Transverse colon (tissue), 4 donors: ENCODE results near the gene ABTB2. TPM values are rescaled to one million over a fixed set of nuclear protein-coding genes. Genes with fewer than 3 reads are reported as not detected.

Experiments used
- DNase-seq: peaks from one replicate; pipeline ENCODE4 v3.0.0-alpha.2; 2019
- H3K27ac ChIP-seq, 4 donors: fragments of 200-600 bp; sonication (generic); 2 replicates each; pipeline ENCODE4 v1.5.1; 2016 to 2018; ENCODE audit warnings: inconsistent platforms in 4 of 4
- H3K27me3 ChIP-seq: fragments of 200-600 bp; sonication (generic); 2 replicates; pipeline ENCODE4 v1.5.1; 2017; ENCODE audit warnings: inconsistent platforms
- H3K36me3 ChIP-seq, 4 donors: fragments of 200-600 bp; sonication (generic); 2 replicates each; pipeline ENCODE4 v1.5.1; 2017 to 2019; ENCODE audit warnings: inconsistent platforms in 4 of 4
- H3K4me1 ChIP-seq, 4 donors: fragments of 200-600 bp; sonication (generic); 2 replicates each; pipeline ENCODE4 v1.5.1; 2017 to 2020; ENCODE audit warnings: inconsistent platforms in 4 of 4
- H3K4me3 ChIP-seq, 4 donors: fragments of 200-600 bp; sonication (generic); 1 replicate in 1 of 4; 2 replicates in 3 of 4; pipeline versions ENCODE4 v1.5.1 to v1.6.1; 2017 to 2019; ENCODE audit warnings: inconsistent platforms in 4 of 4
- H3K9me3 ChIP-seq, 2 donors: fragments of 200-600 bp; sonication (generic); 2 replicates each; pipeline ENCODE4 v1.5.1; 2017 to 2019; ENCODE audit warnings: inconsistent platforms in 2 of 2
- EP300 ChIP-seq: sonication (generic); formaldehyde crosslinking; IDR thresholded peaks from one replicate; pipeline ENCODE4 v1.6.1; 2017; ENCODE audit warnings: antibody characterized with exemption, low read depth
- POLR2A ChIP-seq: fragments of 450-650 bp; IDR thresholded peaks from one replicate; pipeline ENCODE4 v1.6.1; 2016; ENCODE audit warnings: antibody characterized with exemption, mild to moderate bottlenecking, moderate library complexity
- POLR2AphosphoS5 ChIP-seq, 3 donors: sonication (generic); formaldehyde crosslinking; IDR thresholded peaks; one replicate each; pipeline ENCODE4 v1.6.1; 2016; ENCODE audit warnings: antibody characterized with exemption in 3 of 3
- WGBS, 2 donors: methylation state at CpG; one replicate each; pipeline ENCODE4 v1.1.5; 2018; ENCODE audit warnings: low coverage in 1 of 2; 5-methylcytosine and 5-hydroxymethylcytosine counted together
- in situ Hi-C, 4 donors: fragments of 200-750 bp; cut with MboI; loops; one replicate each; pipeline versions ENCODE4 v1.15.0 to v1.15.1; 2017; ENCODE audit warnings: low sequenced_read_pairs in 3 of 4, low pct_ligation_motif_present in 1 of 4, low pct_unique_long_range_greater_than_20kb in 1 of 4
- intact Hi-C: fragments of 100-400 bp; cut with DNase I; formaldehyde crosslinking; loops from one replicate; pipeline ENCODE4 v1.15.1; 2023; ENCODE audit warnings: low total_unique reads
- total RNA-seq, 4 donors: library from RNA; depleted of rRNA; stranded (reverse); fragments of >200 nt; gene quantifications; one replicate each; pipeline ENCODE4 v1.1.0, GENCODE V29; 2016
- TF ChIP-seq, protein P1 (sequence below), 5 experiments: fragments of 200-600 bp in 3 of 5; fragments of 450-650 bp in 2 of 5; sonication (generic) in 3 of 5; IDR thresholded peaks; 1 replicate in 2 of 5; 2 replicates in 3 of 5; pipeline ENCODE4 v1.5.1; 2016 to 2017; ENCODE audit warnings: antibody characterized with exemption in 5 of 5, inconsistent platforms in 3 of 5, mild to moderate bottlenecking in 2 of 5, moderate library complexity in 1 of 5

Gene ABTB2
- total RNA-seq, 4 donors from 2014 or later: 0.60 to 41.9 (median 20.7) TPM

GRCh38 chr11:34148504-34149165, 209.2 kb downstream of the ABTB2 start:
- intact Hi-C loops: no loop called here
- TF ChIP-seq, protein P1, sequence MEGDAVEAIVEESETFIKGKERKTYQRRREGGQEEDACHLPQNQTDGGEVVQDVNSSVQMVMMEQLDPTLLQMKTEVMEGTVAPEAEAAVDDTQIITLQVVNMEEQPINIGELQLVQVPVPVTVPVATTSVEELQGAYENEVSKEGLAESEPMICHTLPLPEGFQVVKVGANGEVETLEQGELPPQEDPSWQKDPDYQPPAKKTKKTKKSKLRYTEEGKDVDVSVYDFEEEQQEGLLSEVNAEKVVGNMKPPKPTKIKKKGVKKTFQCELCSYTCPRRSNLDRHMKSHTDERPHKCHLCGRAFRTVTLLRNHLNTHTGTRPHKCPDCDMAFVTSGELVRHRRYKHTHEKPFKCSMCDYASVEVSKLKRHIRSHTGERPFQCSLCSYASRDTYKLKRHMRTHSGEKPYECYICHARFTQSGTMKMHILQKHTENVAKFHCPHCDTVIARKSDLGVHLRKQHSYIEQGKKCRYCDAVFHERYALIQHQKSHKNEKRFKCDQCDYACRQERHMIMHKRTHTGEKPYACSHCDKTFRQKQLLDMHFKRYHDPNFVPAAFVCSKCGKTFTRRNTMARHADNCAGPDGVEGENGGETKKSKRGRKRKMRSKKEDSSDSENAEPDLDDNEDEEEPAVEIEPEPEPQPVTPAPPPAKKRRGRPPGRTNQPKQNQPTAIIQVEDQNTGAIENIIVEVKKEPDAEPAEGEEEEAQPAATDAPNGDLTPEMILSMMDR (IDR thresholded peaks at IDR 0.05): no peak
- TF ChIP-seq POLR2AphosphoS5 (IDR thresholded peaks at IDR 0.05): no peak
- no peak for TF ChIP-seq POLR2A
- no peak for TF ChIP-seq EP300
- in situ Hi-C loops: no loop called here
- H3K4me1 ChIP-seq: no peaks in the 10 kb centered on the region
- 90% methylated on average over 16 of the region's 16 CpGs; no CpG with 5 or more reads in 1 of the 2 donors for WGBS, 2 donors
- no peak overlapping the region for H3K4me3 ChIP-seq
- no peaks in the 10 kb centered on the region for H3K9me3 ChIP-seq
- H3K36me3 ChIP-seq: peaks cover 0 to 35% (median 17%) of the 10 kb centered on the region in 4 donors
- DNase-seq: no peak
- H3K27ac ChIP-seq: no peak overlapping the region
- H3K27me3 ChIP-seq: no peaks in the 10 kb centered on the region

DNA sequence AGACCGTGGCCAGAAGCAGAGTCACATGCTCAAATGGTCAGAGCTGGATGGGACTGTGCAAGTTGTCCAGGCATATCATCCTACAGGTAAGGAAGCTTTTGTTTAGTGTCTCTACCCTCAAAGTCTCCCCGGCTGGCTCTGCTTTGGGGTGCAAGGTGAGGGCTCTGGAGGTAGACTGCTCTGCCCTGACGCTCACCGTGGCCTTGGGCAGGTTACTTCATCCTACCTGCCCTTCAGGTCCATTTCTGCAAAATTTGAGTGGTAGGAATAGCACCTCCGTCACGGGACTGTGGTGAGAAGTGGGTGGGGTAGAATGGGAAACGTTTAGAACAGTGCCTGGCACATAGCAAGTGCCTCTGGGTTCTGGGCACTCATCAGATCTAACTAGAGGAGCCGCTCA, 210.2 kb downstream of the ABTB2 start:
- no peaks in the 10 kb centered on the region for H3K9me3 ChIP-seq
- intact Hi-C loops: no loop called here
- in situ Hi-C loops: no loop called here
- peaks cover 0 to 45% (median 22%) of the 10 kb centered on the region in 4 donors for H3K36me3 ChIP-seq
- TF ChIP-seq EP300 (no peak), POLR2AphosphoS5 (IDR thresholded peaks at IDR 0.05) (no peak), POLR2A (no peak)
- TF ChIP-seq, protein P1 (IDR thresholded peaks at IDR 0.05): no peak
- no peak overlapping the region for H3K27ac ChIP-seq
- no peak for DNase-seq
- H3K4me1 ChIP-seq: no peaks in the 10 kb centered on the region
- no peak overlapping the region for H3K4me3 ChIP-seq
- no peaks in the 10 kb centered on the region for H3K27me3 ChIP-seq
- WGBS, 2 donors: 70 to 88% methylated on average over 2 to 8 of the region's 8 CpGs

DNA sequence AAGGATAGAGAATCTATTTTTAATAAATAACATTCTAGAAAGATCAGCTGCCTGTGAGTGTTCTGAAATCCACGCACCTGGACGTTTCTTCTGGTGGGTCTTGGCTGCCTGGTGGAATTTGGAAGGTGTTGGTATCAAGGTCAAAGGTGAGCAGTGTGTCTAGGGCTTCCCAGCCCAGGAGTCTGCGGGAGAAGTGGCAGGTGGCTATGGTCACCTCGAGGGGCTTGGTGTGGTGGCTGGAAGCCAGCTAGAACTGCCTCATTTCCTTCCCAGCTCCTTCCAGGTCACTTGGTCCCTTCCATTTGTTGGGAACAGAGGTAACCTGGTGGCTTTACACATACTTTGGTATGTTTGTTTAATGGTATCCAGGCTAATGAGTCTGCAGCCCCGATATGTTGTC, 210.9 kb downstream of the ABTB2 start:
- WGBS, 2 donors: 72 to 86% methylated on average over 5 of the region's 5 CpGs
- intact Hi-C loops (no loop called here), in situ Hi-C loops (no loop called here)
- TF ChIP-seq, protein P1 (IDR thresholded peaks at IDR 0.05): no peak
- TF ChIP-seq POLR2A: no peak
- TF ChIP-seq POLR2AphosphoS5 (IDR thresholded peaks at IDR 0.05): no peak
- TF ChIP-seq EP300: no peak
- no peak overlapping the region for H3K4me3 ChIP-seq
- peaks cover 0 to 52% (median 25%) of the 10 kb centered on the region in 4 donors for H3K36me3 ChIP-seq
- no peaks in the 10 kb centered on the region for H3K27me3 ChIP-seq
- no peaks in the 10 kb centered on the region for H3K9me3 ChIP-seq
- H3K27ac ChIP-seq: no peak overlapping the region
- no peak for DNase-seq
- H3K4me1 ChIP-seq: no peaks in the 10 kb centered on the region

GRCh38 chr11:34146411-34146810, 211.4 kb downstream of the ABTB2 start:
- Histone ChIP-seq H3K27me3 (no peaks in the 10 kb centered on the region), H3K9me3 (no peaks in the 10 kb centered on the region), H3K4me1 (no peaks in the 10 kb centered on the region), H3K27ac (no peak overlapping the region), H3K36me3 (peaks cover 0 to 56% (median 28%) of the 10 kb centered on the region in 4 donors), H3K4me3 (no peak overlapping the region)
- intact Hi-C loops: no loop called here
- no peak for DNase-seq
- in situ Hi-C loops: no loop called here
- TF ChIP-seq EP300 (no peak), POLR2AphosphoS5 (IDR thresholded peaks at IDR 0.05) (no peak), POLR2A (no peak)
- TF ChIP-seq, protein P1 (IDR thresholded peaks at IDR 0.05): no peak
- WGBS, 2 donors: 92% methylated on average over 12 of the region's 12 CpGs; no CpG with 5 or more reads in 1 of the 2 donors
